GM21528 (cell line): ENCODE measurements around the gene SCFD1.
"Not testable (repeated sequence)": the region's sequence is repeated elsewhere in the genome, so short reads cannot be mapped to it uniquely, and the experiment has no call there.

Experiments used
- ATAC-seq: cut with Tn5 transposase; IDR thresholded peaks from one replicate; pipeline ENCODE4 v1.9.1; 2021; ENCODE audit warnings: mild to moderate bottlenecking, moderate library complexity; ENCODE audit not compliant: unreplicated experiment, low FRiP score

SCFD1 gene

DNA sequence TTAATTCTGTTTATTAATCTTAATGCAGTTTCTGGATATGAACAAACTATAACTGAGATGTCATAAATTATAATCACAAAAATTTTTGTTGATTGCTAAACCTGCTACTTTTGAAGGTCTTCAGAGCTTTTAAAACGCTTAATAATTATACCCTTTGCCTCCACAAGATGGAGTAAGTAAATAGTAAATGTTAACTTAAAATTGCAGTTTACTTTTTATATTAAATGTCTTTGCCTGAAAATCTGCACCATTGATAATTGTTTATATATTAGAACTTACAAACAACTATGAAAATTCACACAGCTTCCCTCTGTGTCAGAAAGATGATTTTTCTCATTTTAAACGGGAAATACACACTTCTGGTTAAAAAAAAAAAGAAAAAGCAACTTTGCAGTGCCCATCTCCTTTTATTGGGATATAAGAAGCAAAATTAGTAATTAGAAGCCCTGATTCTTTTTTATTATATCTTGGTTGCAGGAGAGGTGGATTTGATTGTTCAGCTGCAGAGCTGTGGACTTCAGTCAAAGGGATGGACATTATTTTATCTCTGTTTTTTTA, 35.6 kb downstream of the SCFD1 start:
- ATAC-seq, result no peak

DNA sequence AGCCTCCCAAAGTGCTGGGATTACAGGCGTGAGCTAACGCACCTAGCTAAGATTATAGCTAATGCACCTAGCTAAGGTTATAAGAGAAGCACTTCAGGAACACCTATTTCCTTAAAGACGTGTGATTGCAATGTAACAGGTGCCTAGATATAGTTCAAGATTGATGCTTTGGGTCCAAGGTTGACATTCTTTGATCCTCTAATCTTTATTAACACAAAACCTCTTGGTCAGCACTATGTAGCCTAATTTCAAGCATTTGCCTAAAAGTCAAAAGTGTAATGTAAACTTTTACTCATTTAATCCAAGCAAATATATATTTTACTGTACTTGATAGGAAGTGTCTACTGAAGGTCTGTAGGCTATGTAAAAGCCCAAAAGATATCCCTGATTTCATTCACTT, 36.5 kb downstream of the SCFD1 start:
- no peak for ATAC-seq

DNA sequence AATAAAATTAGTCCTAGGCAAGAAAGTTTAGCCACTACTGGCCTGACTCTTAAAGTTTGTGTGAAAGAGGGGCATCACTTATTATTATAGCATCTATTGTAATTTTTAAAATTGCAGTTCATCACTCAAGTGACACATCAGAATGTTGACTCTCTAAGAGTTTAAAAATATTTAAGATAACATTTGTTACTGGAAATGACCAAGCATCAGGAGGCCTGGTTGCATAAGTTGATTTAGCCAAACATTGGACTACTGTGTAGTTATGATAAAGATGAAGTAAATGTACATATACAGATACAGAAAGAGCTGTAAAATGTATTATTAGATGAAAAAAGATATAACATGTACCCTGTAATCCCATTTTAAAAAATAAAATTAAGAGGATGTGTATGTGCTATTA, 47.5 kb downstream of the SCFD1 start:
- no peak for ATAC-seq

DNA sequence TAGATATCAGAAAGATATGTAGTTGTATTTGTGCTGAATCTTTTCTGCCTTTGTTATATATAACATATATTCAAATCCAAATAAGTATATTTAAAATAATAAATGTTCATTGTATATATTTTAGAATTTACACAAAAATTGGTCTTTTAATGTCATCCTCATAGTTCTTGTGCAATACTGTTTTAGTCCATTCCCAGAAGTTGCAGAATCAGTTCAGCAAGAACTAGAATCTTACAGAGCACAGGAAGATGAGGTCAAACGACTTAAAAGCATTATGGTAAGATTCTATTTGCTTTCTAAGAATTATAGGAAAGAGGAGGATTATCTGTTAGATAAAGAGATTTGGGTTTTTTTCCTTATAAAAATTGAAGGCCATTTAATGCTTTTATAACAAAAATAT, 51.0 kb downstream of the SCFD1 start:
- no peak for ATAC-seq

DNA sequence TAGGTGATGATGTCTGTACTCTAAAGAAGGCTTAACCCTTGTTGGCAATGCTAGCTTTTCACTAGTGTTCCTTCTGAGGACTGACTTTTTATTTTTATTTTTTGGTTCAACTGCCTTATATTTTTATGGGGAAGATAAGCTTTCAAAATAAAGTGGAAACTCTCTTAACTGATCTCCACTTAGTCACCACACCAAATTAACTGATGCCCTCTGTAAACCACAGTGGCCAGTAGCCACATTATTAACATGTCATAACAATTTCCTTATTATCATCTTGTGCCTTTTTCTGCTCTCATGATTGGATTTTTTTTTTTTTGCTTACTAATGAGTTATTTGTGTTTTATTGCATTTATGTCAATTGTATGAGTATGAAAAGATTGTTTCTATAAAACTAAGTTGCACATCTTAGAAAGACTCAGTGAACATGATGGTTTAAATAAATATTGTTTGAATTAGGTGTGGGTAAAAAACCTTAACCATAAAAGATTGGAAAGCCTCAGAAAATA, 56.9 kb downstream of the SCFD1 start:
- ATAC-seq, result no peak

DNA sequence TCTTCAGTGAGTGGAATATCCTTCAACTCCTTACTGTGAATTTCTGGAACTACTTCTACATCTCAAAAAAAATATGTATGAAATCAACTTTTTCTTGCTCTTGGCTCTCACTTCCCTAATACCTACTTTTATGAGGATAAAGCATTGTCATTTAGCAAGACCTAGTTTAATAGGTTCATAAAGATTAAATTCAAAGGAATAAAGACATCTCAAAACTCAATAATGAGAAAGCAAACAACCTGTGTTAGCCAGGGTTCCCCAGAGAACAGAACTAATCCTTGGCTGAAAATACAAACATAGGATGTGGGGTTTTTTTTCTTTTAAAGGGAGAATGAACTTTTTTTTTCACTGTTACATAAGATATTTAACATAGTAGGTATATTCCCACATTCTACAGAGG, 57.9 kb downstream of the SCFD1 start:
- no peak for ATAC-seq

DNA sequence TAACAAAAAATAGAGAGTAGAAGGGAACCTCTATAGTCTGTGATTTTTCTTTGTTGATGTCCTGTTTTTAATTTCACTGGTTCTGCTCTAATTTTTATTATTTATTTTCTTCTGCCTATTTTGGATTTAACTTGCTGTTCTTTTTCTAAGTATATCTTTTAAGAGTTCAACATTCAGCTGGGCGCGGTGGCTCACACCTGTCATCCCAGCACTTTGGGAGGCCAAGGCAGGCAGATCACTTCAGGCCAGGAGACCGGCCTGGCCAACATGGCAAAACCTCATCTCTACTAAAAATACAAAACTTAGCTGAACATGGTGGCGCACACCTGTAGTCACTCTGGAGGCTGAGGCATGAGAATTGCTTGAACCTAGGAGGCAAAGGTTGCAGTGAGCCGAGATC, 58.7 kb downstream of the SCFD1 start:
- ATAC-seq, result not testable (repeated sequence)

DNA sequence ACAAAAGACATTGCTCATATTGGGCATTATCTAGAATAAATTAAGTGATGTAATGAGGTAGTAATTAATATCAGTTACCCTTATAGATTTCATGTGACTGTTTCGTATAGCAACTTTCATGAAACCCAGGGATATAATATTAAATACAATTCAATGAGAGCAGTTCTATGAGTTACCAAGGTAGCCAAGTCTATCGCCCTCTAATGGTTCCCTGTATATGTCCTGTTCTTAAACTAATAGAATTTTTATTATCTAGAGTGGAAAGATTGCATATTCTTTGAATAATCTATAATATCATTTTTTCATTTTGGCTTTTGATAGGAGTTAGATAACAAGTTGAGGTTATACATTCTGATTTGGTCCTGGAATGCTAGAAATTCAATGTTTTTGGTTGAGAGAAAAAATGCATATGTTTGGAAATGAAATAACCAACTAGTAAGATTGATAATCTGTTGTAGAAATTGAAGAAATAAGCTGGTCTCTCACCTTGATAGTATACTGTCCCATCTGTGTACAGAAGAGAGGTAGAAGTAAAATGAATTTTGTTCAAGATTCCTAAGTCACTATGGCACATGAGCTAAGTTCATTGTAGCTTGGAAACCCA, 59.7 kb downstream of the SCFD1 start:
- ATAC-seq, result no peak

DNA sequence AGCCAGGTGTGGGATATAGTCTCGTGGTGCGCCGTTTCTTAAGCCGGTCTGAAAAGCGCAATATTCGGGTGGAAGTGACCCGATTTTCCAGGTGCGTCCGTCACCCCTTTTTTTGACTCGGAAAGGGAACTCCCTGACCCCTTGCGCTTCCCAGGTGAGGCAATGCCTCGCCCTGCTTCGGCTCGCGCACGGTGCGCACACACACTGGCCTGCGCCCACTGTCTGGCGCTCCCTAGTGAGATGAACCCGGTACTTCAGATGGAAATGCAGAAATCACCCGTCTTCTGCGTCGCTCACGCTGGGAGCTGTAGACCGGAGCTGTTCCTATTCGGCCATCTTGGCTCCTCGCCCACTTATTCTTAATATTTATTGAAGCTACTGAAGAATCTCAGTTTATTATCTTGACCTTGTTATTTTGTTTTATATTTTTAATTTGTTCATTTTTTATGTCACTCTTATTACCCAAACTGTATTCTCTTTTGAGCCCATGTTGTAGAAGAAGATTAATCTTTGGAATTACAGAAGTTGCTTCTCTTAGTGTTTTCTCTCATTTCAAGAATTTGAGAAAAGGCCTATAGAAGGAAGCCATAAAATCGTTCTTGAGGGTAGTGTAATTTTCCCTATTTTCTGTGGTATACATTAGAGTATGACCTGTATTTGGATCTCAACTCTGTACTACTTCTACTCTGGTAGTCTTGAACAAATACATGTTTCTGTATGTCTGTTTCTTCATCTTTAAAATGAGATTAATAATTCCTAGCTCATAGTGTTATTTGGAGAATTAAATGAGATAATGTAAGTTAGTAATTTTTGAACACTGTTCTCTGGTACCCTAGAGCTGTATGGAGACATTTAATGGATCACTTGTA, 68.6 kb downstream of the SCFD1 start:
- ATAC-seq, result not testable (repeated sequence)

DNA sequence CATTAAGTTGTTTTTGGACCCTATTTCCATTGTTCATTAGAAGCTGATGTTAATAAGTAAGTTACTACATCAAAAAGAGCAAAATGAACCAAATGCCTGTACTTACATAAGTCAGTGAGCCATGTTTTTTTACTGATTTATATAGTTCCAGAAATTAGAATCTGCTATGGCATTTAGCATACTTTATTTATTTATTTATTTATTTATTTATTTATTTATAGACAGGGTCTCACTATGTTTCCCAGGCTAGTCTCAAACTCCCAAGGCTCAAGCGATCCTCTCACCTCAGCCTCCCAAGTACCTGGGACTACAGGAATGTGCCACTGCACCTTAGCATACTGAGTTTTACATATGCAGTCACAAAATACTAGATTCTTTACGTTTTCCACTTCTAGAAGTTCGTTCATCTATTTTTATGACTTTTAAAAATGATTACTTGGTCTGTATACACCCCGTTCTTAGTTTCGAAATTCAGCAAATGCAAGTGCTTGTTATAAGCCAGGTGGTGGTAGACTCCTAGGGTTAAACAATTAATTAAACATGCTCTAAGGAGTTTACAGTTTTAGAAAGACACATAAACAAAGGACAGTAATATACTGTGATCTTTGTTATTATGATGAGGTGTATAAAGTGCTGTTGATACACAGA, 69.8 kb downstream of the SCFD1 start:
- no peak for ATAC-seq

DNA sequence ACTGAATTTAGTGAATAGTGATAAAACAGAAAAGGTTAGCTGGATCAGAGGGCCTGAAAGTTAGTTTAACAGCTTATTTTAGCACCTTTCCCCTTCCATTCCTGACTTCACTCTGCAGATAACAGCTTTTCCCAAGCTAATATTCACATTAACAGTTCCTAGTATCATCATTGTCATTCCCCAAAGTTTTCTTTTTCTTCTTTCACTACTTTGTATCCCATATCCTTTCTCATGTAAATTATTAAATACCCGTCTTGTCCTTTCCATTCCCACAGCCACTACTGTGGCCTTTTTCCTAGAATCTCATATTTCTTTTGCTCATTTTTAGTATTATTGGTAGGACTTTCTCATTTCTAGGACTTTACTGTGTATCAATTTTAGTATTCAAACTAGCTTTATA, 70.5 kb downstream of the SCFD1 start:
- no peak for ATAC-seq

DNA sequence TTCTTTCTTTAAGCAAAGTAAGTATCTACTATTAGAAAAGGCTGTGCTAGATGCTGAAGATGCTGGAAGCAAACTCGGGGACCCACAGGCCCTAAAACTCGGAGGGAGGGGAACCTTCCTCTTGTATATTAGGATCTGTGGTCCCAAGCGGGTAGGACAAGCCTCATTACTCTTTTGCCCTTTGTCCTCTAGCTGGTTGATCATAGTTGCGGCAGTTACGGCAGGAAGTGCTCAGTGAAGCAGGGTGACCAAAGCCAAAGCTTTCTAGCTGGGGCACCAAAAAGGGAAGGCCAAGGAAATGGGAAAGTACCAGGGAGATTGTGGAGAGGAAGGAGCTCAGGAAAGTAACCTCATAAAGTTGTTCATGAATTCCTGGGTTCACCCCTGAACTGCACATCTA, 76.3 kb downstream of the SCFD1 start:
- ATAC-seq, result no peak

DNA sequence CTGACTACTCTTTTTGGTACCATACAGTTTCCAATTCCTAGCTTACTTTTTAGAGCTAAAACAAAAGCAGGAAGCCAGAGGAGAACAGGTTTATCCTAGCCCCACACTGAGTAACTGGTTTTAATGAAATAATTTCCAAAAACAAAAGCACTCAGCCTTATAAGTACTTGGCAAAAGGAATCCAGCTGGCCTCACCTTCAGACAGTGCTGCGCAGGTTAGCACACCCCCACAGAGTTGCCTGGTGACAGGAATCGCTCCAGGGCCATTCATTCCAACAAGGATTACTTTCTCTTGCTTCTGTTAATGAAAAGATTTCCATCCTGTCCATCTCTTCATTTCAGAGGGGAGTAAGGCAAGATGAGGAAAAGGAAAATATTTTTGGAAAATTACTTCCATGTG, 84.6 kb downstream of the SCFD1 start:
- ATAC-seq, result no peak

DNA sequence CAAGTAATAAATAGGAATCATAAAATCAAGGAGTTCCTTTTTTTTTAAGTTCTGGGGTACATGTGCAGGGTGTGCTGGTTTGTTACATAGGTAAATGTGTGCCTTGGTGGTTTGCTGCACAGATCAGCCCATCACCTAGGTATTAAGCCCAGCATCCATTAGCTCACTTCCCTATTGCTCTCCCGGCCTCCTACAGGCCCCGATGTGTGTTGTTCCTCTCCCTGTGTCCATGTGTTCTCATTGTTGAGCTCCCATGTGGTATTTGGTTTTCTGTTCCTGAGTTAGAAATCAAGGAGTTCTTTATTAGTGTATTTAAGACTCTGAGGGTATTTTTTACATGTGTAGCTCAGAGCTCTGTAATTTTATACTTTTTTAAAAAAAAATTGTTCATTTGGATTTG, 86.0 kb downstream of the SCFD1 start:
- no peak for ATAC-seq

DNA sequence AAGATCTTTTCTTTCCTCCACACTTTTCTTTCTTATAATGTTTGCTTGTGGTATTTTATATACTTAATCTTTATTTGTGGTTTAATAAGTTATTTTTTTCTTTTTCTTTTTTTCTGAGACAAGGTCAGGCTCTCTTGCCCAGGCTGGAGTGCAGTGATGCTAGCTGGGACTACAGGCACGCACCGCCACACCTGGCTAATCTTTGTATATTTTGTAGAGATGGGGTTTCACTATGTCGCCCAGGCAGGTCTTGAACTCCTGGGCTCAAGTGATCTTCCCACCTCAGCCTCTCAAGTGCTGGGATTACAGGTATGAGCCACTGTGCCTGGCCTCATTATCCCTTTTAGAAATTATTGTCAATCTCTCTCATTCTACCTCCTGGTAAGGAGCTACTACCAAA, 87.1 kb downstream of the SCFD1 start:
- no peak for ATAC-seq

DNA sequence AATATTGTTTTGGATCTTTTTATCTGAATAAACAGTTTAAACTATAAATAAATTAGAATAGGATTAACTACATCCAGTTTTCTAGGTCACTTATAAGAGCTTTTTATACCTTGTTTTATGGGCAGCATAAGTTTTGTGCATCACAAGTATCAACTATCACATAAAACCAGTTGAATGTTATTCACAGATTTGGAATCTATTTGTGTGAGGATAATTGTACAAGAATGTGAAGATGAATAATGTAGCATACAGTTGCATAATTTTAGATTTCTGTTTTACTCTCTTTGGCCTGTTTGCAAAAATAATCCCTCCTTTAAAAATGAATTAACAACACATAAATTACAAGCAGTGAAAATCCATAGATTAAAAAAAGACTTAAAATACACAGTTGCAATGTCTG, 88.8 kb downstream of the SCFD1 start:
- ATAC-seq, result no peak

DNA sequence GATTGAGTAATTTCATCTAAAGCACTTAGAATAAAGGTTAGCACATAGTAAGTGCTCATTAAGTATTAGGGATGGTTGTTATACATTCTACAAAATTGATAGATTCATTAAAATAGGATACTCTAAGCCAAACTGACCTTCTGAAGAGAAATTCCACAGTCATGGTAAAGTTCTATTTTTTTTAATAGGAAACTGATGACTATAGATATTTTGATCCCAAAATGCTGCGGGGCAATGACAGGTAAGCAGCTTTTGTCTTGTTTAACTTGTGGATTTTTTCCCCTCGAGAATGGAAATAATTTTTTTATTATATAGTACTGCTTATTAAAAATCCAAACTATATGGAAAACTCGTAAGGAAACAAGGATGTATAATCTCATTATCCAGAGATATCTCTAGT, 97.0 kb downstream of the SCFD1 start:
- no peak for ATAC-seq

DNA sequence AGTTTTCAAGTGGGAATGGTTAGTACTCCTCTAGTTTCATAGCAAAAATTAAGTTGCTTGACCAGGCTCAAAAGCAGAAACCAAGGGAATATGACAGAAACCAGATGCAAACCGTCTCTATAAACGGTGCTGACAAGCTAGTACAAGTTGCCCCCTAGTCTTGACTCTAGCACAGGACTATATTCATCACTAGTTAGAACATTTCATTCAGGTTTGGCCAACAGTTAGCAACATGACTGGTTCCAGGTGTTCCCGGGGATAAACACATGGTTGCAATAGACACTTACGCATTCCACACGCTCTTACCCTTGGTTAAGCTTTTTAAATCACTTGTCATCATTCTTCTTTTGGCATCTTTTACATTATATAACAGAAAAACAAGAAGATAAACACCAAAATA, 103.6 kb downstream of the SCFD1 start:
- no peak for ATAC-seq

DNA sequence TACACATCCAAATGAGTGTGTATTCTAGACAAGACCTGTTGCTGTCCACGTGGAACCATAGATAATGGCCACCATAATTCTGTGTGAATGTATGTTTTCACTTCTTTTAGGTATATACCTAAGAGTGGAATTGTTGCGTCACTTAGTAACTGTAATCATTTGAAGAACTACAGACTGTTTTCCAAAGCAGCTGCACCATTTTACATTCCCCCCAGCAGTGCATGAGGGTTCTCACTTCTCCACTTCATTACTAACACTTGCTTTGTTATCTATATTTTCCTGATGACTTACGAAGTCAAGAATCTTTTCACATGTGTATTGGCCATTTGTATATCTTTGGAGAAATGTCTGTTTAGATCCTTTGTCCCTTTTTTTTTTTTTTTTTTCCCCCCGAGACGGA, 106.4 kb downstream of the SCFD1 start:
- ATAC-seq, result no peak

DNA sequence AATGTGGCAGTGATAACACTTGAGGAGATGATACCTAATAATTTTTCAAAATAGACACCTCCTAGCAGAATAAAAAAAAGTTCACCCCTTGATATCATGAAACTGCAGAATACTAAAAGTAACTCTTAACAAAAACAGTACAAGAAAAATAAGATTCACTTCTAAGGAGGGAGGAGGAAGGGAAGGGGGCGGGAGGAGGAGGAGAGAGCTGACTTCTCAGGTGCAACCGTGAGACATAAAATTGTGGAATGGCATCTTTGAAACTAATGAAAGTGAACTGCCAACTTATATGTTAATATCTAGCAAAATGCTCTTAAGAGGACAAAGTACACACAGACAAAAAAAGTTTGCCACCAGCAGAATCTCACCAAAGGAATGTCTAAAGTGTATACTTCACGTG, 115.8 kb downstream of the SCFD1 start:
- no peak for ATAC-seq

DNA sequence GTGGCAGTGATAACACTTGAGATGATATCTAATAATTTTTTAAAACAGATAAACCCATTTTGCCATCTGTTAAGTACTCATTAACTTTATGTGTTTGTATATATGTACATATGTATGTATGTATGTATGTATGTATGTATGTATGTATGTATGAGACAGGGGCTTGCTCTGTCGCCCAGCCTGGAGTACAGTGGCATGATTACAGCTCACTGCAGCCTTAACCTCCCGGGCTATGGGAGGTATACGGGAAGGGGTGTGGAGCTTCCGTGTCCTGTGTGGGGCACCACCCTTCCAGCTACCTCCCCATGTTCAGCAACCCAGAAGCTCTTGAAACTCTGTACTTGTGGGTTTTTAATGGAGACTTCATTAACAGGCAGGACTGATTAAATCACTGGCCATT, 116.9 kb downstream of the SCFD1 start:
- no peak for ATAC-seq
